Activated naive CD4-positive, alpha-beta T cell (primary cell): ENCODE results near the gene HOXA10.

Experiments used
- DNase-seq, 4 experiments: peaks; one replicate each; lab custom pipeline; 2025; lab: John Stamatoyannopoulos, UW

The HOXA10 gene

DNA sequence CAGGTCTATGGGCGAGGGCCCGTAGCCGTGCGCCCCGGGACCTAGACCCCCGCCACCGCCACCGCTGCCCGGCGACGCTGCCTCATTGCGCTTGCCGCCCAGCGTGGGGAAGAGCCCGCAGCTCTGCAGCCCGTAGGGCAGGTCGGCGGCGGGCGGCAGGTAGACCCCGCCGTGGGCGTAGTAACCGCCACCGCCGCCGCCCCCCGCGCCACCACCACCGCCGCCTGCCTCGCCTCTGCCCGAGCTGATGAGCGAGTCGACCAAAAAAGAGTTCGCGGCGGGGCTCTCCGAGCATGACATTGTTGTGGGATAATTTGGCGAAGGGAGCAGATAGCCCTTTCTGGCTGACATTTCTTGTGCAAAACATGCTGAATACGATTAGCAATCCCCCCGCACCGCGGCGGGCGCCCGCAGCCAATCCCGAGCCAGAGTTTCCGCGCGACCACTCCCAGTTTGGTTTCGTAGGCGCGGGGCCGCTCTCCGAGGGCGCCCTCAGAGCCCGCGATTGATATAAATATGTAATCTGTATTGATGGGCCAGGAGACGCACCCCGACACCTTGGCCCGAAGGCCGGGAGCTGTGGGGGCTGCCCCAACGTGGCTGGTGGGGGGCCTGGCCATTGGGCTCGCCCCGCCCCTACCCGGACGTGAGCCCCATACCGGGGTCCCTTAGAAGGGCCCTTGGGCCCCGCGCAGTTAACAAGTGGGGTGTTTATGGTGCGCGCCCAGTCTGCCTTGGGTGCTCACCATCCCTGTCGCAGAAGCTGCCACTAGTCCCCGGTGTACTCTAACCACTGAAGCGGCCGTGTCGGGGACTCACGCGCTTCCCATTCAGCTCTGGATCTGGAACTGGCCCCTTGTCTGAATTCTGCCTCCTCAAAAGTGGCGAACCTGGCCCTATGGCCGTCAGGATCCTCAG lies at the start of gene HOXA10:
Gene HOXA10 (minus strand): TSS at position 365 of the 918 bp plus-strand sequence. CDS start 14 bp downstream, at position 351.
- no peak for DNase-seq

GRCh38 chr7:27221201-27221797 lies 47.2 kb upstream of the HOXA10 start:
- no peak for DNase-seq

- DNase-seq = no peak
These were observed 46.4 kb upstream of the HOXA10 start for GRCh38 chr7:27220440-27220955.

GRCh38 chr7:27219821-27220220 lies 45.7 kb upstream of the HOXA10 start:
- DNase-seq = no peak

DNA sequence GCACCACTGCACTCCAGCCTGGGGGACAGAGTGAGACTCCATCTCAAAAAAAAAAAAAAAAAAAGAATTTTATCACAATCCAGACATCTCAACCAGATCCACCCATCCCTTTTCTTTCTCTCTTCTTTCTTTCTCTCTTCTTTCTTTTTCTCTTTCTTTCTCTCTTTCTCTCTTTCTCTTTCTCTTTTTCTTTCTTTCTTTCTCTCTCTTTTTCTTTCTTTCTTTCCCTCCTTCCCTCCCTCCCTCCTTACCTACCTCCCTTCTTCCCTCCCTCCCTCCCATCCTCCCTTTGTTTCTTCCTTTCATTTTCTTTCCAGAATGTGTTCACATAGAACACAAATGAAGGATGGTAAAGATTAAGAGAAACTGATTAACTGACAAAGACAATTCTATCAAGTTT lies 43.8 kb upstream of the HOXA10 start:
- DNase-seq = no peak

GRCh38 chr7:27215356-27215755 lies 41.2 kb upstream of the HOXA10 start:
- no peak for DNase-seq

DNA sequence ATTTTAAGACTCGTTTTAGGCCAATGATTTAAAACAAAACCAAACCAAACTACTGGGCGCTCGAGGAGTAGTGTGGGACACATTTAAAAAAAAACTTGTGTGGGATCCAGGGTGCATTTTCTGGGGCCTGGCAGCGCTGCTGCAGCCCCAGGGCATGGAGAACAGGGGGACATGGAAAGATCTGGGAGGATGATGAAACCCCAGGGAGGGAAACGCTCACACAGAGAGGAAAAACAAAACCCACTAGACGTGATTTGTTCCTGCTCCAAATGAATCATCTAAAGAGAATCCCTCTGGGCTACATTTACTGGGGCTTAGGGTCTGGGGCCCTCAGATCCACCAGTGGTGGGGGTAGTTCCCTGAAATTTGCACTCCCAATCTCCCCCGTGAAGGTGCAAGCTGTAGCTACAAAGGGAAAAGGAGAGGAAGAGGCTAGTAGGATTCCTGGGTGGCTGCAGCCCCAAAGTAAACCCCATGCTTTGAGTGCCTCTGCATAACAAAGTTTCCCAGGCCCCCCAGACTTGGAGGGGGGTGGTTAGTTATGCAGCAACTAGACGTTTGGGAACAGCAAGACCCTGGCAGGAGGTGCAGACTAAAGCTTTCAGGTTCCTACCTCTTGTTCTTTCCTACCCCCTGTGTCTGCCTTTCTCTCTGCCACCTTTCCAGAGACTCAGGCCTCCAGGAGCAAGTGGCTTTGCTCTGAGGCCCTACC lies 40.3 kb upstream of the HOXA10 start:
- no peak for DNase-seq

GRCh38 chr7:27213433-27214238 lies 39.5 kb upstream of the HOXA10 start:
- no peak for DNase-seq

- no peak for DNase-seq
These were observed 38.6 kb upstream of the HOXA10 start for GRCh38 chr7:27212497-27213432.

- no peak for DNase-seq
These were observed 37.7 kb upstream of the HOXA10 start for GRCh38 chr7:27211764-27212204.

DNA sequence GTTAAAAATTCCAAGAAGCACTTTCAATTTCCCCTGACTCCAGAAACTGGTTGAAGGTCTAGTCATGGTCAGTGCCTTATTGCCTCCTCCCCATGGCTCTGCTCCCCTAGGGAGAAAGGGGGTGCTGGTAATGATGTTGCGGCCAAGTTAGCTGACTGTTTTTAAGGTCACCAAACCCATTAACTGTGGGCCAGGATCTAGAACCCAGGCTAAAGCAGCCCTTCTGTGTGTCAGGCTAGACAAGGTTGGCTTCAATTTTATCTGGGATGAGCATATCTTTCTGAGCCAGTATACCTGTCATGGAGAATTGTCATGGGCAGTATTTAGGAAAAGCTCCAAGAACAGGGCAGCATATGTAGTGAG lies 36.9 kb upstream of the HOXA10 start:
- DNase-seq = no peak

GRCh38 chr7:27210441-27211083 lies 36.4 kb upstream of the HOXA10 start:
- no peak for DNase-seq

DNA sequence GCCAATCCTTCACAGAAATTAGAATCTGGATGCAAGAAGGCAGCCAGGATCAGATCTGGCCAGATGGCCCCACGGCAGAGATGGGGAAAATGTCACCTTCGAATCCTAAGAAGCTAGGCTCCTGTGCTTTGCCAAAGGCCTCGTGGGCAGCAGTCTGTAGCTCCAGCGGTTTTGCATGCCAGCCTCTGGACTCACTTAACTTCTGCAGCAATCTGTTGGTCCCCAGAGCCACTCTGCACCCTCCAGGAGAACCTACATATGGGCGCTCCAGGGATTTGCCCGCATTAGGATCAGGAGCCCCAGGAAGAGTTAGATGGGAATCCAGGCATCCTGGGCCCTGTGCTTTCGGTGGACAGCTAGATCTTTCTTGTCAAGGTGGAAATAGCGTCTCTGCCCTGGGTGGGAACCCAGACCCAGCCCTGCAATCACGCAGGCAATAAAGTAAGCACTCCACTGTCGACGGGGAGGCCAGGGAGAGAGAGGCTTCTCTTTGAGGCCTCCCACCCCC lies 35.9 kb upstream of the HOXA10 start:
- no peak for DNase-seq

DNA sequence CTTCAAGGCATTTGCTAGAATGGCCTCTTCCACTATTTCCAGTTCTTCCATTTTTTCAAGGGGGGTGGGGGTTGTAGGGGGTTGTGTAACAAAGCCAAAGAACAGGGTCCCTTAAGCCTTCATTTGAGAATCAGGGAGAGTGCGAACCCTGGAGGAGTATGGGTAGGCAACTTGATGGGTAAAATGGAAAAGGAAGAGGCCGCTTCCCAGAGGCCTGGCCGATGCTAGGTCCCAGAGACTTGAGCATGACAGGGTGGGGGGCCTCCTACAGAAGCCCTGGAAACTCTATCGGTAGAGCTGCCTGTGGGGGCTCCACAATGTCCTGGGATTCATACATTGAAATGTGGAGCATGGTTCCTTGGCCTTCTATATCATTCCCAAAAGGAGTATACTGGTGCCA lies 34.9 kb upstream of the HOXA10 start:
- DNase-seq = no peak

DNA sequence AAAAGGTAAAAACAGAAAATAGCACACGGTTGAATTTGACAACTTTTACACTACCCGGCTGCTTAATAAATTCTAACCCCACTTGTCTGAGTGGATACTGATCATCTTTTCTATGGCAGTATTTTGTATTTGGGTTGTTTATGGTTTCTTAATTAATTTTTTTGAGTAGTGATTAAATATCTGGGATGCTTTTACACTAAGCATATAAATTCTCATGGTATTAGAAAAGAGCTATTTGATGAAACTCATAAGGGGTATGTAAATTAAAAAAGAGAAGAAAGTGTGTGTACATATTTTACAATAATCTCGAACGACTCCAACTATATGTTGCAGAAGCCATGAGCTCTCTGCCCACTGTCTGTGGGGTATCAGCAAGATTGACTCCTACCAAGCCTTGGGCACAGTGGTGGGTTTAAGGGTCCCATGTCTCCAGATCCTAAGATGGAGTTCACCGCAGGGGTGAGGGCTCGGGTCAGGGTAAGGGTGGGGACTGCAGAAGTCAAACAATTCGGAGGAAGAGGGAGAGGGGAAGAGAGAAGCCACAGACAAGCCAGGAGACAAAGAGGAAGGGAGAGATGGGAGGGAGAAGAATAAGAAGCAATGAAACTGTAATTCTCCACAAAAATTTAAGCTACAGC lies 33.3 kb upstream of the HOXA10 start:
- no peak for DNase-seq

- no peak for DNase-seq
These were observed 31.5 kb upstream of the HOXA10 start for GRCh38 chr7:27205325-27206280.

DNA sequence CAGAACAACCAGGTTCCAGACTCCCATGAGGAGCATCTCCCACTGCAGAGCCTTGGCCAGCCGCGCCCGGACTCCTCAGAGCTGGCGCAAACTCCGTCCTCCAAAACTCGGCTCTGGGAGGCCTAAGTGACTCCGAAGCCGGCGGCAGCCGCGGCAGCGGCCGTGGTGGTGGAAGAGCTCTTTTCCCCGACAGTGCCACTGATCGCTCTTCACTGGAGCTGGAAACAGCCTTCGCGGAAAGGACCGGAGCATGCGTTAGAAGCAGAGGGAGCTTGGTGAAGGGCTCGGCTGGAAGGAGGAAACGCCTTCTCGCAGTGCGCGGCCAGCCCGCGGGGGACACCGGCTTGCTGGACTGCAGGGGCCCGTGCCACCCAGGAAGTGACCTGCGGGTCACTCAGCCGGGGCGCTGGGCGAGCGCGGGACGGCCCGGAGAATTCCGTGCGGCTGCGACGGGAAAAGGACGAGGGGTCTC lies 30.8 kb upstream of the HOXA10 start:
- DNase-seq = no peak

DNA sequence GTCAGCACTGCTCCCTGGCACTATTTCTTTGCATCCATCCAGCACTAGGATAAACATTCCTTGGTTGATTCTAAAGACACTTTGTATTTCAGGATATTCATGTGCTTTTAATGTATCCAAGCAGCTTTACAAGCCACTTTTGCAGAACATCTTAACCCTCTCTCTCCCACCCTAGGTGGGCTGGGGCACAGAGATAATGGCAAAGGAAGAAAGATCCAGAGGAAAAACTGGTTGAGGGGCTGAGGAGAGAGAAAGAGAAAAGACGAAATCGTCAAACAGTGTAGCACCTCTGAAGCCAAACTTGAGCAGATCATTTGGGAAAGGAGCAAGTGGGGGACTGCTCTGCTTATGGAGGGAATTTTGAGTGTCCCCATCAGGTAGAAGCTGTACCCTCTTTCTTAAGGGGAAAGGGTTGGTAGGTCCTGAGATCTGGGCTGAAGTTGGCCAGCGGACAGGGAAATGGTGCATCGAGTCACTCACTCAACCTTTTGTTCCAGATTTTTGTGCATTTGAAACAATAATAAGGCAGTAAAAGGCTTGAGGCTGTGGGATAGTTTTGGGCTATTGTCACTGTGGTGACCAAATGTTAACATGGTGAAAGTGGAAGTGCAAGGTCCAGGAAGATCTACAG lies 30.0 kb upstream of the HOXA10 start:
- DNase-seq = no peak
